ENCODE data around the gene EEF2.

GRCh38 chr19:4016486-4016885 lies 31.2 kb upstream of the EEF2 start:
- no peak for TF ChIP-seq CTCF (IDR thresholded peaks at IDR 0.05; ENCODE audit: extremely low read depth in 1 of 2, insufficient read depth in 1 of 2, low read depth in 1 of 2, low read length in 2 of 2)
- TF ChIP-seq POLR2AphosphoS5 (IDR thresholded peaks at IDR 0.05; ENCODE audit: insufficient read depth, low read depth, low read length) = no peak
- TF ChIP-seq MYC (IDR thresholded peaks at IDR 0.05; ENCODE audit: low read depth, low read length) = no peak
- no peak for TF ChIP-seq FOS (IDR thresholded peaks at IDR 0.05; ENCODE audit: borderline replicate concordance, insufficient read depth, low read length)
- no peak for TF ChIP-seq POLR2A (IDR thresholded peaks at IDR 0.05; ENCODE audit: low read depth, low read length)
- no peak for TF ChIP-seq EZH2 (IDR thresholded peaks at IDR 0.05; ENCODE audit: borderline replicate concordance, low read depth, low read length, severe bottlenecking)
- no peak for TF ChIP-seq MAX (IDR thresholded peaks at IDR 0.05; ENCODE audit: insufficient read depth, insufficient read length)
